Brain microvascular endothelial cell (primary cell): Measurements from ENCODE around the gene TMEM209.

Source experiments
- DNase-seq: peaks from one replicate; pipeline ENCODE4 v3.0.0-alpha.2; 2020
- H3K27ac ChIP-seq: fragments of 250-450 bp; sonication (Bioruptor Pico); 2 replicates; pipeline ENCODE4 v1.5.1; 2020; ENCODE audit warnings: mild to moderate bottlenecking, moderate library complexity
- H3K27me3 ChIP-seq: fragments of 250-450 bp; sonication (Bioruptor Pico); replicated peaks from 2 replicates; pipeline ENCODE4 v1.5.1; 2020; ENCODE audit warnings: mild to moderate bottlenecking
- H3K36me3 ChIP-seq: fragments of 250-450 bp; sonication (Bioruptor Pico); replicated peaks from 2 replicates; pipeline ENCODE4 v1.5.1; 2020; ENCODE audit warnings: mild to moderate bottlenecking
- H3K4me3 ChIP-seq: 2 replicates; pipeline ENCODE4 v1.5.1; 2011; ENCODE audit warnings: low read depth, mild to moderate bottlenecking, control low read depth, low read length, moderate library complexity
- CTCF ChIP-seq: IDR thresholded peaks from 2 replicates; pipeline ENCODE4 v1.5.1; 2011; ENCODE audit warnings: low read depth, mild to moderate bottlenecking, moderate library complexity, low read length, control low read depth, inconsistent platforms; ENCODE audit errors: missing control alignments
- in situ Hi-C: cut with HindIII; loops from 2 replicates; pipeline ENCODE4 v1.10.0; 2017; ENCODE audit warnings: low sequenced_read_pairs, low pct_ligation_motif_present

Gene TMEM209

GRCh38 chr7:130219871-130220270 lies 14.7 kb upstream of the TMEM209 start:
- no peak for TF ChIP-seq CTCF
- Histone ChIP-seq H3K4me3 (no peak overlapping the region), H3K27me3 (no peaks in the 10 kb centered on the region), H3K27ac (no peak overlapping the region), H3K36me3 (no peaks in the 10 kb centered on the region)
- in situ Hi-C loops: no loop called here
- DNase-seq: no peak

GRCh38 chr7:130218806-130219620 lies 13.8 kb upstream of the TMEM209 start:
- H3K4me3 ChIP-seq: no peak overlapping the region
- H3K36me3 ChIP-seq: no peaks in the 10 kb centered on the region
- in situ Hi-C loops: no loop called here
- no peak for TF ChIP-seq CTCF
- DNase-seq: no peak
- no peaks in the 10 kb centered on the region for H3K27me3 ChIP-seq
- no peak overlapping the region for H3K27ac ChIP-seq

GRCh38 chr7:130216750-130217149 lies 11.5 kb upstream of the TMEM209 start:
- DNase-seq: no peak
- no peak overlapping the region for H3K4me3 ChIP-seq
- no peak overlapping the region for H3K27ac ChIP-seq
- in situ Hi-C loops: no loop called here
- TF ChIP-seq CTCF: no peak
- H3K36me3 ChIP-seq: no peaks in the 10 kb centered on the region
- H3K27me3 ChIP-seq: no peaks in the 10 kb centered on the region

GRCh38 chr7:130216025-130216424 lies 10.8 kb upstream of the TMEM209 start:
- Histone ChIP-seq H3K27ac (no peak overlapping the region), H3K36me3 (no peaks in the 10 kb centered on the region)
- in situ Hi-C loops: no loop called here

GRCh38 chr7:130213828-130214227 lies 8.6 kb upstream of the TMEM209 start:
- Histone ChIP-seq H3K27me3 (no peaks in the 10 kb centered on the region), H3K4me3 (no peak overlapping the region), H3K36me3 (no peaks in the 10 kb centered on the region), H3K27ac (no peak overlapping the region)
- no peak for DNase-seq
- in situ Hi-C loops: no loop called here
- TF ChIP-seq CTCF: no peak

More at GRCh38 chr7:130216025-130216424, 10.8 kb upstream of the TMEM209 start:
- DNase-seq: no peak
- Histone ChIP-seq H3K4me3 (no peak overlapping the region), H3K27me3 (no peaks in the 10 kb centered on the region)
- TF ChIP-seq CTCF: no peak
